ENCODE measurements around the gene DDX51.

The DDX51 gene

GRCh38 chr12:132144115-132144809, at the start of gene DDX51, which contains the start of gene NOC4L:
Gene DDX51 (minus strand): TSS chr12:132144319. CDS start chr12:132144296, 23 bp downstream.
Gene NOC4L (plus strand): TSS chr12:132144457. CDS start chr12:132144489, 32 bp downstream.
- DNase-seq (ENCODE audit: low read depth in 1 of 2, low spot score in 1 of 2): peak; percentile 92 to 96

GRCh38 chr12:132191715-132192553, 47.8 kb upstream of the DDX51 start:
- no peak for DNase-seq (ENCODE audit: low read depth in 1 of 2, low spot score in 1 of 2)

GRCh38 chr12:132190834-132191500, 46.8 kb upstream of the DDX51 start:
- no peak for DNase-seq (ENCODE audit: low read depth in 1 of 2, low spot score in 1 of 2)

GRCh38 chr12:132190012-132190755, 46.1 kb upstream of the DDX51 start:
- DNase-seq (ENCODE audit: low read depth in 1 of 2, low spot score in 1 of 2): no peak

GRCh38 chr12:132189378-132190011, 45.4 kb upstream of the DDX51 start:
- peak; percentile 91 to 94 for DNase-seq (ENCODE audit: low read depth in 1 of 2, low spot score in 1 of 2)

GRCh38 chr12:132188916-132189325, 44.8 kb upstream of the DDX51 start:
- DNase-seq (ENCODE audit: low read depth in 1 of 2, low spot score in 1 of 2): no peak

- no peak for DNase-seq (ENCODE audit: low read depth in 1 of 2, low spot score in 1 of 2)
These were observed 44.4 kb upstream of the DDX51 start for GRCh38 chr12:132188451-132188901.

- DNase-seq (ENCODE audit: low read depth in 1 of 2, low spot score in 1 of 2): no peak
These were observed 43.7 kb upstream of the DDX51 start for GRCh38 chr12:132187646-132188450.

- no peak for DNase-seq (ENCODE audit: low read depth in 1 of 2, low spot score in 1 of 2)
These were observed 42.9 kb upstream of the DDX51 start for GRCh38 chr12:132186857-132187620.

GRCh38 chr12:132186208-132186856, 42.2 kb upstream of the DDX51 start:
- no peak for DNase-seq (ENCODE audit: low read depth in 1 of 2, low spot score in 1 of 2)

- DNase-seq (ENCODE audit: low read depth in 1 of 2, low spot score in 1 of 2): no peak
These were observed 41.6 kb upstream of the DDX51 start for GRCh38 chr12:132185705-132186104.

- DNase-seq (ENCODE audit: low read depth in 1 of 2, low spot score in 1 of 2): no peak
These were observed 38.7 kb upstream of the DDX51 start for GRCh38 chr12:132182711-132183365.

GRCh38 chr12:132182206-132182710, 38.1 kb upstream of the DDX51 start:
- DNase-seq (ENCODE audit: low read depth in 1 of 2, low spot score in 1 of 2): no peak

GRCh38 chr12:132181570-132182200, 37.6 kb upstream of the DDX51 start:
- DNase-seq (ENCODE audit: low read depth in 1 of 2, low spot score in 1 of 2): no peak

GRCh38 chr12:132180648-132181546, 36.8 kb upstream of the DDX51 start:
- DNase-seq (ENCODE audit: low read depth in 1 of 2, low spot score in 1 of 2): no peak

Measured in stimulated activated CD4-positive, alpha-beta T cell treated with anti-CD3 and anti-CD28 coated beads, Interleukin-15, amount 100 ng/mL, for 1 hour (primary cell).